ENCODE data around the gene CBLB.
"Not testable (repeated sequence)": the region's sequence is repeated elsewhere in the genome, so short reads cannot be mapped to it uniquely, and the experiment has no call there.

CBLB gene

GRCh38 chr3:105790534-105790933 is 78.3 kb downstream of the CBLB start:
- DNase-seq (ENCODE audit: low read depth in 1 of 2, low spot score in 1 of 2), result no peak

DNA sequence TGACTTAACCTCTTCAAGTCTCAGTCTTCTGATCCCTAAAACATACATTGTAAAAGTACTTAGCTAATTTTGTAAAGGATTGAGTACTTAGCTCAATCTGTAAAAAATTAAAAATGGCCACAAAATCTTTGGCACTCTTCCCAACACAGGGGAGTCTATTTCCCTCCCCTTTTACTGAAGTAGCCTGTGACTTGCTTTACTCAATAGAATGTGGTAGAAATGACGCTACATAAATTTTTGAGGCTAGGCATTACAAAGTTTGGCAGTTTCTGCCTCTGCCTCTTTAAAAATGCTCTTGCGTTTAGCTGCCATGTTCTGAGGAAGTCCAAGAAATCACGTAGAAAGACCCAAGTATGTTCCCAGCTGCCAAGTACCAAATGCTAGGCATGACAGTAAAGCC is 80.2 kb downstream of the CBLB start:
- no peak for DNase-seq (ENCODE audit: low read depth in 1 of 2, low spot score in 1 of 2)

DNA sequence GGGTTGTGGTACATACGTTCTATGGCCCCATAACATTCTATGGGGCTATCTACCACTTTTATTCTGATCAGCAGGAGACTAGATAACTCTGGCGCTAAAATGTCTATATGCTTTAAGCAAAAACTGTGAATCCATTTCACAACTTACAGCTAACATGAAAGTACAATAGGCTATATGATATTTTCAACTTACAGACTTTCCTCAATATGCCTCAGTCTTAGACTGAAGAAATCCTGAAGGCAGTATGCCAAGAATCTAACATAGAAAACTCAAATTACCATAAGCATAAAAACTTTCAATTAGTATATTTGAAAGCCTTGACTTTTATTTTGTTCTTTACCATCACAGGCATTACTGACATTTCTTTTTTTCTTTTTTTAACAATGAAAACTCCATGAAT is 81.4 kb downstream of the CBLB start:
- no peak for DNase-seq (ENCODE audit: low read depth in 1 of 2, low spot score in 1 of 2)

GRCh38 chr3:105786990-105787389 is 81.8 kb downstream of the CBLB start:
- DNase-seq (ENCODE audit: low read depth in 1 of 2, low spot score in 1 of 2), result no peak

DNA sequence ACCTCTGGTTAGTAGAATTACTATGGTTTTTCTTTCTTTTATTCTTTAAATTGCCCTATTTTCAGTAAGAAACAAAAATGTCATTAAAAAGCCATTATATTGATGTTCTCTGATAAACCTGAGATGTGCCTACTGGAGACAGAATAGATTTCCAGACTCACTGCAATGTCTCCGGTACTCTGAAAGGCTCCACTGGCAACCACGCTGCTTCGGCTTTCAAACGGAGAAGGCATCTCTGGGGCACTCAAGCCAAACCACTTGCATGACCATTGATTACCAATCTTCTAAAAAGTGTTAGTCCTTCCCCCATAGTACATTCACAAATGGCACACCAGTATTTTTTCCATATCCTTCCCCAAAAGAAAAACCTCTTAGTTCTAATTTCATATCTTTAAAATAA is 82.6 kb downstream of the CBLB start:
- no peak for DNase-seq (ENCODE audit: low read depth in 1 of 2, low spot score in 1 of 2)

DNA sequence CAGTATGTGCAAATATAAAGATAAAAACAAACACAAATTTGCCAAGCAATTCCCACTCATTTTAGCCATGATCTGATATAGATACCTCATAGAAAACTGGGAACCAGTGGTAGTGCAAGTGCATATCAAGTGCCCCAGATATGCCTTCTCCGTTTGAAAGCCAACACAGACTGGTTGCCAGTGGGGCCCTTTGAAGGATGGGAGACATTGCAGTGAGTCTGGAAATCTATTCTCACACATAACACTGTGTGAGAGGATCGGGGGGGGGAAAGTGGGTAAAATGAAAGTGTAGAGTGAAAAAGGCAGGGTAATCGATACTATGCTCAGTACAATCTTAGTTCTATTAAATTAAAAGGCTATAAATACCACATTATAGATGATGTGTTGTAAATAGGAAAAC is 83.0 kb downstream of the CBLB start:
- no peak for DNase-seq (ENCODE audit: low read depth in 1 of 2, low spot score in 1 of 2)

DNA sequence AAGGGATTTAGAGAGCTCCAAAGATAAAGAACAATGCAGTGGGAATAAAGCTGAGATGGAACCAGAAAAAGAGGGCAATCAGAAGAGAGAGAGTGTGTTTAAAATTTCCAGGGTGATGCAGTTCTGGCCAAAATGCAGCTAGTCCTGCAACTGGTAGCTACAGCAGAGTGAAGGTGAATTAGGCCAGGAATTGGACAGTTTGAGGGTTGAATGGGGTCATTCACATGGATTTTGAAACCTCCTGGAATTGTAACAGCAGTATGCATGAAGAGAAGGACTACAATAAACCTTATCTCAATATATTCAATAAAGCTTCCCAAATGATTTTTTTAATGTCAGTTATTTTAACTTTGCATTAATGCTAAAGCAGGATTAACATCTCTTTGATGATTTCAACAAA is 85.2 kb downstream of the CBLB start:
- no peak for DNase-seq (ENCODE audit: low read depth in 1 of 2, low spot score in 1 of 2)

- DNase-seq (ENCODE audit: low read depth in 1 of 2, low spot score in 1 of 2), result no peak
These were observed 86.9 kb downstream of the CBLB start for GRCh38 chr3:105781871-105782270.

- no peak for DNase-seq (ENCODE audit: low read depth in 1 of 2, low spot score in 1 of 2)
These were observed 88.7 kb downstream of the CBLB start for GRCh38 chr3:105780107-105780506.

GRCh38 chr3:105775368-105775767 is 93.4 kb downstream of the CBLB start:
- DNase-seq (ENCODE audit: low read depth in 1 of 2, low spot score in 1 of 2), result no peak

- DNase-seq (ENCODE audit: low read depth in 1 of 2, low spot score in 1 of 2), result no peak
These were observed 94.2 kb downstream of the CBLB start for GRCh38 chr3:105774444-105775180.

GRCh38 chr3:105773291-105773690 is 95.5 kb downstream of the CBLB start:
- no peak for DNase-seq (ENCODE audit: low read depth in 1 of 2, low spot score in 1 of 2)

- DNase-seq (ENCODE audit: low read depth in 1 of 2, low spot score in 1 of 2), result no peak
These were observed 96.2 kb downstream of the CBLB start for GRCh38 chr3:105772635-105773034.

DNA sequence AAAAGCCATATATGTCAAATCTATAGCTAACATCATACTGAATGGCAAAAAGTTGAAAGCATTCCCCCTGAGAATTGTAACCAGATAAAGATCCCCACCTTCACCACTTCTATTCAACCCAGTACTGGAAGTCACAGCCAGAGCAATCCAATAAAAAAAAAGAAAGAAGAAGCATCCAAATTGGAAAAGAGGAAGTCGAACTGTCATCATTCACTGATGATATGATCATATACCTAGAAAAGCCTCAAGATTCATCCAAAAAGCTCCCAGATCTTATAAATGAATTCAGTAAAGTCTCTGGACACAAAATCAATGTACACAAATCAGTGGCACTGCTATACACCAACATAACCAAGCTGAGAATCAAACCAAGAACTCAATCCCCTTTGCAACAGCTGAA is 97.4 kb downstream of the CBLB start:
- no peak for DNase-seq (ENCODE audit: low read depth in 1 of 2, low spot score in 1 of 2)

GRCh38 chr3:105770410-105770809 is 98.4 kb downstream of the CBLB start:
- DNase-seq (ENCODE audit: low read depth in 1 of 2, low spot score in 1 of 2), result no peak

DNA sequence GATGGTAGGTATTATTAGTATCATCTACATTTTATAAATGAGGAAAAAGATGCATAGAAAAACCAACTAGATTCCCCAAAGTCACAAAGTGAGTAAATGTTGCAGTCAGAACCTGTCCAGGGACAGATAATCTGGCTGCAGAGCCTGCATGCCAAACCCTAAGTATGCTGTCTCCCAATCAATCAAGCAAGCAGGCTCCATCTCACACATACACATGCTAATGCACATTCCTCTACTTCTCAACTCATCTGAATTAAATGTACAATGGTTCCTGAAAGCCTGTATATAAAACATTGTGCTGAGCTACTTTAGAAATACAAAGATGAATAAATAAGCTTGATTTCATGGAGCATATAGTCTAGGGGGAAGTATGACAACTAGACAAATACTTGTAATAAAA is 101.0 kb downstream of the CBLB start:
- DNase-seq (ENCODE audit: low read depth in 1 of 2, low spot score in 1 of 2), result no peak

DNA sequence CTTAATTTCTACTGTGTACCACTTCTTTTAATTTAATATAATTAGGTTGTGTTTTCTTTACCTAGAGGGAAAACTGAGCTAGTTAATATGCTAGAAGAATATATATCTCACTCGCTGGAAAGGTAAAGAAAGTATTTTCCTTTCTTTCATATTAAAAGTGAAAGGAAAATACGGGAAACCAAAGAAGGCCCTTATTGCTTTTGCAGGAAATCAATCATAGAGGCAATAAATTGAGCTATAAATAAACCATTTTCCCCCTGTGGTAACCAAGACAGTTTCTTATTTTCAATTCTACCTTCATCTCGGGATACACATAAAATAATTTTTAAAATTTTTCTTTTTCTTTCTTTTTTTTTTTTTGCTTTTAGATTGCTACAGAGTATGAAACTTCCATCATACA is 101.6 kb downstream of the CBLB start:
- no peak for DNase-seq (ENCODE audit: low read depth in 1 of 2, low spot score in 1 of 2)

- DNase-seq (ENCODE audit: low read depth in 1 of 2, low spot score in 1 of 2), result no peak
These were observed 103.5 kb downstream of the CBLB start for GRCh38 chr3:105765308-105765639.

- no peak for DNase-seq (ENCODE audit: low read depth in 1 of 2, low spot score in 1 of 2)
These were observed 104.2 kb downstream of the CBLB start for GRCh38 chr3:105764378-105765307.

- no peak for DNase-seq (ENCODE audit: low read depth in 1 of 2, low spot score in 1 of 2)
These were observed 105.2 kb downstream of the CBLB start for GRCh38 chr3:105763659-105764036.

DNA sequence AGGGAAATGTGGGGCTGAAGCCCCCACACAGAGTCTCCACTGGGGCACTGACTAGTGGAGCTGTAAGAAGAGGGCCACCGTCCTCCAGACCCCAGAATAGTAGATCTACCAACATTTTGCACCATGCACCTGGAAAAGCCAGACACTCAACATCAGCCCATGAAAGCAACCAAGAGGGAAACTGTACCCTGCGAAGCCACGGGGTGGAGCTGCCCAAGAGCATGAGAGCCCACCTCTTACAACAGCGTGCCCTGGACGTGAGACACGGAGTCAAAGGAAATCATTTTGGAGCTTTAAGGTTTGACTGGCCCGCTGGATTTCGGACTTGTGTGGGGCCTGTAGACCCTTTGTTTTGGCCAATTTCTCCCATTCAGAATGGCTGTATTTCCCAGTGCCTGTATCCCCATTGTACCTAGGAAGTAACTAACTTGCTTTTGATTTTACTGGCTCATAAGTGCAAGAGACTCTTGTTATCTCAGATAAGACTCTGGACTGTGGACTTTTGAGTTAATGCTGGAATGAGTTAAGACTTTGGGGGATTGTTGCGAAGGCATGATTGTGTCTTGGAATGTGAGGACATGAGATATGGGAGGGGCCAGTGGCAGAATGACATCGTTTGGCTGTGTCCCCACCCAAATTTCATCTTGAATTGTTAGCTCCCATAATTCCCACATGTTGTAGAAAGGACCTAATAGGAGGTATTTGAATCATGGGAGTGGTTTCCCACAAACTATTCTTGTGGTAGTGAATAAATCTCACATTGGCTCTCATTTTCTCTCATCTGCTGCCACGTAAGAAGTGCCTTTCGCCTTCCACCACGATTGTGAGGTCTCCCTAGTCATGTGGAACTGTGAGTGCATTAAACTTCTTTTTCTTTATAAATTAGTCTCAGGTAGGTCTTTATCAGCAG is 105.8 kb downstream of the CBLB start:
- no peak for DNase-seq (ENCODE audit: low read depth in 1 of 2, low spot score in 1 of 2)

DNA sequence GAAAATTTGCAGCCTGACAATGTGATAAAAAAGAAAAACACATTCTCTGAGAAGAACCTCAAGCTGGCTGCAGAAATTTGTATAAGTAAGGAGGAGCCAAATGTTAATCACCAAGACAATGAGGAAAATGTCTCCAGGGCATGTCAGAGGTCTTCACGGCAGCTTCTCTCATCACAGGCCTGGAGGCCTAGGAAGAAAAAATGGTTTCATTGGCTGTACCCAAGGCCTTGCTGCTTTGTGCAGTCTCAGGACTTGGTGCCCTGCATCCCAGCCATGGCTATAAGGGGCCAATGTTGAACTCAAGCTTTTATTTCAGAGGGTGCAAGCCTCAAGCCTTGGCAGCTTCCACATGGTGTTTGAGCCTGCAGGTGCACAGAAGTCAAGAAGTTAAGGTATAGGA is 106.6 kb downstream of the CBLB start:
- not testable (repeated sequence) for DNase-seq (ENCODE audit: low read depth in 1 of 2, low spot score in 1 of 2)

Data from activated CD4-positive, alpha-beta T cell treated with anti-CD3 and anti-CD28 coated beads, Interleukin-2, amount 50 U/mL, for 24 hours (primary cell).